Fibroblast of the conjunctiva (primary cell): ENCODE measurements around the gene BCL2.
"Not testable (repeated sequence)": the region's sequence is repeated elsewhere in the genome, so short reads cannot be mapped to it uniquely, and the experiment has no call there.

Source experiments
- DNase-seq: peaks from one replicate; pipeline ENCODE4 v3.0.0-alpha.2; 2010; ENCODE audit warnings: low read depth

BCL2 gene

DNA sequence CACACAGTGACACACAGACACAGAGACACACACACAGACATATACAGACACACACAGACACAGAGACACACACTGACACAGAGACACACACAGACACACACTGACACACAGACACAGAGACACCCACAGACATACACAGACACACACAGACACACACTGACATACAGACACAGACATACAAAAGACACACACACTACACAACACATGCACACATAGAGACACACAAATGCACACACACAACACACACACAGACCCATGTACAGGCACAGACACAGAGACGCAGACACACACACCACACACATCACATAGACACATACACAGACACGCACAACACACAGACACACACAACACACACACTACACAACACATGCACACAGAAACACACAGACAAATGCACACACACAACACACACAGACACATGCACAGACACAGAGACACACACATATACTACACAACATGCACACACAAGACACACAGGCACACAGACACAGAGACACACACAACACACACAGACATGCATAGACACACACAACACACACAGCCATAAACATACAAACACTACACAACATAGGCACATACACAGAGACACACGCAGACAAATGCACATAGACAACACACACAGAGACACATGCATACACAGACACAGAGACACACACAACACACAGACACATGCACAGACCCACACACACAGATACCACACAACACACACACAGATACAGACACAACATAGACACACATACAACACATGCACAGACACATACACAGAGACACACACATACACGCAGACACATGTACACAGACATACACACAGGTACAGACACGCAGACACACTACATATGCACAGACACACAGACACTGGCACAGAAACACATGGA, 120.5 kb downstream of the BCL2 start:
- DNase-seq, result no peak

DNA sequence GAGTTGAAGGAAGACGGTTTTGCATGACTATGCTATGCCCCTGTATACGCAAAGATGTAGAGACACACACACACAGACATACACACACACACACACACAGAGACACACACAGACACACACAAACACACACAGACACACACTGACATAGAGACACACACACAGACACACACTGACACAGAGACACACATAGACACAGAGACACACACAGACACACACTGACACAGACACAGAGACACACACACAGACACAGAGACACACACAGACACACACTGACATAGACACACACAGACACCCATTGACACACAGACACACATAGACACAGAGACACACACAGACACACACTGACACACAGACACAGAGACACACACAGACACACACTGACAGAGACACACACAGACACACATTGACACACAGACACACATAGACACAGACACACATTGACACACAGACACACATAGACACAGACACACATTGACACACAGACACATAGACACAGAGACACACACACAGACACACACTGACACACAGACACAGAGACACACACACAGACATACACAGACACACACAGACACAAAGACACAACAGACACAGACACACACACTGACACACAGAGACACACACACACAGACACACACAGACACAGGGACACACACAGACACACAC, 121.3 kb downstream of the BCL2 start:
- DNase-seq, result no peak

DNA sequence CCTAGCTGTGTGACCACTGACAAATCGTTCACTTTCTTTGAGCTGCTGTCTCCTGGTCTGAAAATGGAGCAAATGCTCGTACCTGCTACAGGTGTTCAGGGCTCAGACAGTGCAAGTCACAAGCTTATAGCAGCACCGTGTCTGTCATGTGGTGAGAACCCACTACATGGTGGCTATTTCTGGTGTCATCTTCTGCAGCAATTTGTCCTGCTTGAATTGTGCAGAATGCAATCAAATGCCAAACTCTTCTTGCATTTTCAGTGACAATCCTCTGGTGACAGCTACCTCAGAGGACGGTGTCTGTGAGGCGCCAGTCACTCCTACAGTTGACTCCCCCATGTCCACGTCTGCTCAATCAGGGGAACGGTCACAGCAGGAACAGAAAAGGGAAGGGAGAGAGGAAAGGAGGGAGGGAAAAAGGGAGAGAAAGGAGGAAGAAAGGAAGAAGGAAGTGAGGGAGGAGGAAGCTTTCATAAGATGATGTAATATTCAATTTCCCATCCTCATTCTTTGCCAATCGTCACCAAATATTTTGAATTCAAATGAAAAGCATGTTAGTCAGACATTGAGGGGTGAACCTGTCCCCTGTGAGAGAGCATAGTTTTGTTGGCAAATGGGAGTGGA, 122.2 kb downstream of the BCL2 start:
- no peak for DNase-seq

DNA sequence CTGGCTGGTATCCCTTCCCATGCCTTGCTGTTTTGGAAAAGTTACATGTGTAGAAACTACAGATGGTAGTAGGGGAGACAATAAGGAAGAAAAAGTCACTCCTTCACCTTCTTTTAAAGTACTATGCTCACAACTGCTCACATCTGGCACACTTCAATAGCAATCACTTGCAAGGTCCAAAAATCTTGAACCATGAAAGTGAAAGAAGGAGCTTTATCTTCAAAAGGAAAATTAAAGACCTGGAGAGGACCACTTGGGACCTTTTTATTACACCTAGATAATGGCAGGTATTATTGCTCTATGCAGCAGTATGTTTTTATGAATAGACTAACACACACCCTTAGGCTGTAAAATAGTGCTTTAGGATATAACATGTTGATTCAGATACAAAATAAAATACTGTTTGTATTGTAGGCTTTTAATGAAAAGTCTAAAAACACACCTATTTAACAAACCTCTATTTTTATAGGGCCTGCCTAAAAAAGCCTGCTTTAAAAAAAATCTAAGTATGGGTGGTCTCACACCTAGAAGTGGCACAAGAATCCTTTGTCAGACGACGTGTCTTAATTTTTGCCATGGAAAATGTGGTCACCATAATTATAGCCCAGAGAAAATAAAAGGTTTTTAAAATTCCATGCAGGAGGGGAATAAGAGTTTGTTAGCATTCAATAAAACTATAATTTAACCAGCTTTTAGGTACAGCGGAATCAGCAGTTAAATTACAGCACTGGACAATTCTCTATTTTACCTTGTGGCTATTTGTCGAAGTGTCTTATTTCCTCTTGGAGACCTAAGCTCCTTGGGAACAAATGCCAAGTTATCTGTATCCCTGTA, 124.0 kb downstream of the BCL2 start:
- DNase-seq, result no peak

DNA sequence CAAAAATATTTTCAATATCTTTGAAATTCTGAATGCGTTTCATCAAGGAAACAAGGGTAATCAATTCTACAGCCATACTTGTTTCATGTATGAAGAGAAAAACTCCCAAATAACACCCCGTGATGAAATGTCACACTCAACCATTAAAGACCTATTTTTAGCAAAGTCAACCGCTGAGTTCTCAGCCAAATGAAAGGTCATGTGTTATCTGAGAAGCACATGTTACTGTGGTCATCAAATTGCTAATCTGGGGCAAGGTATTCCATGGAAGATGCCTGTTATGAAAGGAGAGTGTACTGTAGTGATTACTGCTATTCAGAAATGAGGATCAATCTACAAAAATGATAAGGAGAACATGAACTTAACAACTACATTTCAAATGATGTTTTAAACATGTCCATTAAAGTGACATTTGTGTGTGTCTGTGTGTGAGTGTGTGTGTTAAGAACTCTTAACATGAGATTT, 126.7 kb downstream of the BCL2 start:
- no peak for DNase-seq

DNA sequence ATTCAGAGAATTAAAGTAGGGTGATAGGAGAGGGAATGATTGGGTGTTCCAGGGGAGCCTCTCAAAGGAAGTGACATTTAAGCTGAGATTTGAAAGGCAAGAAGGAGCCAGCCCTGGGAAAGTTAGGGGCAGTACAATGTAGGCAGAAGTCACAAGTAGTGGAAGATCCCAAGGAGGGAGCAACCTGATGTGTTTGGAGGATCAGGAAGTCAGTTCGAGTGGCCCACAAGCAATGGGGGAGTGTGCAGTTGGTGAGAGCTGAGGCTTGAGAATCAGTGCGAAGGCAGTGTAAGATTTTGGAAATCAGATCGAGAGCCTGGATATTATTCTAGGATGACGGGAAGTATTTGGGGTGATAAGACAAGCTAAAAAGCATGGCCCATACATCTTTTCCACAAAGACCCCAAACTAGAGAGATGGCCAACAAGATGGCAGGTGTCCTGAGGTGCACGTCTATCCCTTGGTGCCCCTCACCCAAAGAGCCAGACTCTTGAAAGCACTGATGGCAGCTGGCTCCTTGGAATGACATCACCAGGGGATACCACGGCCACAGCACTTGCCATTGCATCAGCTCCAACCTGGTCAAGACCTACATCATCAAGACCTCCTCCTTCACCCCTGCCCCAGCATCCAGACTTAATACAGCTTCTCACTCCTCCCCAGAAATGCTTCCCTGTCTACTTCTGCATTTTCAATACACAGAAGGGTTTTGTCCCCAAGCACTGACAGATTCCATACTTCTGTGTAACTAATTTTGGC, 127.3 kb downstream of the BCL2 start:
- DNase-seq, result no peak

DNA sequence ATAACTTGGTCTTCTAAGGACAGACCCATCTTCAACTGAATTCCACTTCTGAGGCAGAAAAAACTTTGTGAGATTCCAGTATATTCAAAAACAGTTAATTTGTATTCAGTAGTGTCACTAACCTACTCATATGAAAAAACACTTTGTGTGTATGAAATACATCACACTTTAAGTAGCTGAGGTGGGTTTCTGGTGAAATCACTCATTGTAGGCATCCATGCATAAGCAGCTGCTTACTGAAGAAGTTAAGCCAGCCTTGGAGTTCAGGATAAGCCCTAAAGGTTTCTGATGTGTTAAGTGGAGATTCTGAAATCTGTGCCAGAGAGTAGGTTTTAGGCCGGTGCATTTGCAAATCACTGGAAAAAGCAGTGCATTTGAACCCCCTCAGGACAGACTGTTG, 128.2 kb downstream of the BCL2 start:
- no peak for DNase-seq

DNA sequence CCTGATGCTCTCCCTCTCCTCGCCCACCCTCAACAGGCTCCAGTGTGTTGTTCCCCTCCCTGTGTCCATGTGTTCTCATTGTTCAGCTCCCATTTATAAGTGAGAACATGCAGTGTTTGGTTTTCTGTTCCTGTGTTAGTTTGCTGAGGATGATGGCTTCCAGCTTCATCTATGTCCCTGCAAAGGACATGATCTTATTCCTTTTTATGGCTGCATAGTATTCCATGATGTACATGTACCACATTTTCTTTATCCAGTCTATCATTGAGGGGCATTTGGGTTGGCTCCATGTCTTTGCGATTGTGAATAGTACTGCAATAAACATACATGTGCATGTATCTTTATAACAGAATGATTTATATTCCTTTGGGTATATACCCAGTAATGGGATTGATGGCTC, 128.7 kb downstream of the BCL2 start:
- DNase-seq, result not testable (repeated sequence)

DNA sequence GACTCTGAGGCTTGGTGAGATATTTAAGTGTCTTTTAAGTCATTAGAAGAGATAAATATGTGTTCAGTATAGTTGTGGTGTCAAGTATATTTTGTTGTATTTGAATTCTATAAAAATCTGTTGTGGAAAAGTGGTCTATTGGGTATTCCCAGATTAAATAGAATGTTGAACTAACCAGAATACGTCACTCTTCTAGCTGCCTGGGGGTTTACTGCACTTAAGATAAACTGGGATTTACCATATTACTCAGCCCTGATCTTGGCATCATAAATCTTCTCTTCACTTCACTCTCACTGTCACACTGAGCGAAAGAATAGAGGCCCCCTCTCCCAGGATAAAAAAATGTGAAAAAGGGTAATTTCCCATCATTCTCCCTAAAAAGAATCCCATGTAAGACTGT, 129.8 kb downstream of the BCL2 start:
- DNase-seq, result no peak

DNA sequence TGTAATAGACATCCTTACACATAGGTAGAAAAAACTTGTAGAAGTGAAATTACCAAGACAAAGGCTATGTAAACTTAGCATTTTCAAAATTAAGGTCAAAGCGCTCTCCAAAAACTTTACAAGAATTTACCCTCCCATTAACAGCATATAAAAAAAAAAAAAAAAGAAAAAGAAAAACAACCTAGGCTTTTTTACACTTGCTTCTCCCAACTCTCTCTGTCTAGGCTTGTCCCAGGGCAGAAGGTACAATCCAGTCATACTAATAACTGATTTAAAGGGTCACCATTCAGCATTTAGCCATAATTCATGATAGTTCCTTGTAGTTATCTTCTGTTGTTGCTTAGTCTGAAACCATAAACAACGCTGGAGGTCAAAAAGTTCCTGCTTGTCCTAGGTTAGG, 130.5 kb downstream of the BCL2 start:
- no peak for DNase-seq

DNA sequence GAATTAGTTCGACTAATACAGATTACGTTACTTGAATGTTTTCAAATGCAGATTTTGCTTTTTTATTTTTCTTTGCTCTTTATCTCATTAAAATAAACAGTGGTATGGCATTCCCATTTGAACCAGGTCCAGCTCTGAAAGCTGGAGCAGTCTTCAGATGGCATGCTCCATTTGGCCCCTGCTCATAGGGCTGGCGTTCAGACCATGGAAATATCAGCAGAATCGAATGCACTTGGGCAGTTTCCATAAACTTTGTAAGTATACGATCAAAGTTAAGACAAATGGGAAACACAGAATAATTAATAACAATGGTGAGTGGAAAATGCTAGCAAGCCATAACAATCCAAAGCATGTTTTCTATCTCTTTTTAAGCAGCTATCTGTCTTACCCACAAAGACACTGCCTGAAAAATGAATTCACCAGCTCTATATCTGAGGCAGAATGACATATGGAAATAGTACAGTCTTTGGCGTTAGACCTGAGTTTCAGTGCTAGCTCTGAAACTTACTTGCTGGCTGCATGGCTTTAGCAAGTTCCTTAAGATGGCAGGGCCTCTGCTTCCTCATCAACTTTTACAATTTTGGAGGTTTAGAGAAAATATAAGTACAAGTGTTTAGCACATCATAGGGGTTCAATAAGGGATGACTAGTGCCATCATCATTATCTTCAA, 131.6 kb downstream of the BCL2 start:
- no peak for DNase-seq

DNA sequence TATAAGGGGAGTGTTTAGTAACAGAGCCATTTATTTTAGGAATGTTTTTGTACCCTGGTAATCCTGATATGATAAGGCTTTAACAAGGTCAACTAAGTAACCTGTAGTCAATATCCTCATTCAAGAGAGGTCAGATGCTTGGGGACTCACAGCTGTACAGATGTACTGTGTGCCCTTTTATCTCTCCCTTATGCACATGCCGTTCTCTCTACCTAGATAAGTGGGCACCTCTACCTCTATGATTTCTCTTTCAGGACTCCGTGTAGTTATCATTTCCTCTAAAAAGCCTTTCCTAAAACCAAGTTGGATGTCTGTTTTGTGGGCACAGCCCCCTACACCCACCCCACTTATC, 132.4 kb downstream of the BCL2 start:
- no peak for DNase-seq

DNA sequence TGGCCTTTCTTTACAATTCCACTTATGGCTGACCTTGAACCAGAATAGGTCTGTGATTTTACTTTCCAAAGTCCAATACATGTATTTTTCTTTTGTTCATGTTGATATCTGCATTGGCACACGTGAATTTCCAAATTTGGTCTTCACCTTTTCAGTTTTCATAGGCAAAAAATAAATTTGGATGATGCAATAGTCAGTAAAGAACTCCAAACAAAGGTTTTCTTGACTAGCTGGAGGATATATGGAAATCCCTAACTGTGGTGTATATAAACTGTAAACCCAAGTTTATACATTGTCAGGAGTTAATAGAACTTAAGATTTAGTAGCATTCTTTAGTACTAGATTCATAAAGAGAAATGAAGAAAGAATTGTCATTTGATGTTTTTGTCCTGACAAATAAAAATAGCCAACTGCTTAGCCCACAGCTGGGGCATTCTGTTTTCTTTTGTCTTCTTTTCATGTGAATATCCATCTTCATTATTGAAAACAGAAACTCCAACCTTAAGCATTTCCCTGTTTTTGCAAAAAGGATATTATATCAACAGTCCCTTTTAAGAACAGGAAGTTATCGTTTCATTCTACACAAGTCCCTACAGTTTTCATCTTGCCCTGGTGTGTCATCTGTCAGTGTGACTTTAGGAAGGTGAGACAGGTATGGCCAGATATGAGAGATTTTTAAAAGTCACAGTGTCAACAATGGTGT, 132.9 kb downstream of the BCL2 start:
- DNase-seq, result no peak

DNA sequence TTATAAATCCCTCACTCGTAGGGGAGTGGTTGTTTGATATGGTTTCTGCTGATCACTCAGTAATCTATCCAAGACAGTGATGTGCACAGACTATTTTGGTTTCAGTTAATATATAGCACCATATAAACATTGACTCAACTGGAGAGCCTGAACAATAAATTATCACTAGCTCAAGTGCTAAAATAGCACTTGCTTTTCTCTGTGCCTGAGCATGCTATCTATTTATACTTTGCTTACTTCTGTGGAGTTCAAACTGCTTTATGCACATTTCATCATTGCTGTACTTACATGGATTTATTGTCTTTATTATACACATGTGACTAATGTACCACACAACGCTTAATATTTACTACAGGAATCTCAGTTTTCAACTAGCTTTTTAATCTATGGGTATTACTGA, 133.6 kb downstream of the BCL2 start:
- no peak for DNase-seq

DNA sequence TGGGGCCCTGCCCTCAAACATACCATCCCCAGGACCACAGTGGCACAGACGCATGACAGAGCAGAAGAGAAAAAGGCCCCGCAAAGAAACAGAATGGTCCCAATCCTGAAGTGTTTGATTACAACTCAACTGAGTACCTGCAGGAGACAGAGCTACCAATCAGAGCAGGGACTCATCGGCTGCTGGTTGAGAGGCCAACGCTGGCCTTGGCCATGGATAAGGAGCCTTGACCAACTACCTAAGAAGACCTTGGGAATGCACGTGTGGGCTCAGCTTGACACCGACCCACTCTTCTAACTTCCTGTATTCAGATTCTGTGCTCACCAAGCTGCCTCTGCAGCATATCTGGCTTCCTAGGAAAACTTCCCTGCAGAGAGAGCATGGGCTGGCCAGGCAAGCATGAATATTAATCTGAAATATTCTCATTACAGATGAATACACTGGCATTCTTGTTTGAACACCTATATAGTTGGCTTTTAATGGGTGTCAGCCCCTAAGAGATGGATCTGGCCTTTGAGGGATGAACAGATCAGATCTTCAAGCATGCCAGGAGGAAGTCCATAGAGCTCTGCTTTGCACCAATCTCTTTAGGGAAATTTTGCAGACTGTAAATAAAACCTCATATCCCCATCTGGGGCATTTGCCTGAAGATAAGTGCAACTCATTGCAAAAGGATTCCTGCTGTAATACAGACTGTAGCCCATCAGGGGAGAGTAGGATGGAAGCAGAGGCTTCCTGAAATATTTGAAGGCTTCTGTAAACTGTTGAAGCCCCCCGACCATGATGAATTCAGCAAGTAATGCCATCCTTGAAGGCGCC, 135.4 kb downstream of the BCL2 start:
- no peak for DNase-seq

DNA sequence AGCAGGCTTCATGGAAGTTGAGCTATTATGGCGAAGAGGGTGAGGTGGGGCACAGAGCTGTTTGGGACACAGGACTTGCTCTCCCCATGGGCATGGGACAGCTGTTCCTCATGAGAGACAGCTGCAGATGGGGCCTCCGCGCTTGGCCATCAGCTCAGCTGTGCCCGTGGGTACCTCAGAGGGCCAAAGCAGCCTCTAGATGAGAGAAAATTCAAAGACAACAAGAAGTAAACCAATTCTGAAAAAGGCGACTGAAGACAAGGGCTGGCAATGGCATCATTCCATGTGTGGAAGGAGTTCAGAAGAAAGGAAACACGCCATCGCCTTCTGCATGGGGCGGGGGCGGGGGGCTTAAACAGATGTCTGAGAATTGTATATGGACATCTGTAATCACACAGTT, 136.2 kb downstream of the BCL2 start:
- no peak for DNase-seq

DNA sequence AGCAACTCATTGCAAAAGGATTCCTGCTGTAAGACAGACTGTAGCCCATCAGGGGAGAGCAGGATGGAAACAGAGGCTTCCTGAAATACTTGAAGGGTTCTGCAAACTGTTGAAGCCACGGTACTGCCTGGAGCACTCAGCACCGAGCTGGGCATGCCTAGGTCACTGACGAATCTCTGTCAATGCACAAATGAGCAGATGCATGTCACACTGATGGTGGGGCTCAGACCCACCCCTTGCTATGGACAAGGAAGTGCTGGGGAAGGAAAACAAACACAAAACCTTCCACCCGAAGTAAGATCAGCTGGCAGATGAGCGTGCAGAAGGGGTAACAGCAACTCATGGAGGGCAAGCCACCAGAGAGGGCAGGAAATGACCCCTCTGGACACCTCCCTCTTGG, 136.7 kb downstream of the BCL2 start:
- DNase-seq, result no peak

DNA sequence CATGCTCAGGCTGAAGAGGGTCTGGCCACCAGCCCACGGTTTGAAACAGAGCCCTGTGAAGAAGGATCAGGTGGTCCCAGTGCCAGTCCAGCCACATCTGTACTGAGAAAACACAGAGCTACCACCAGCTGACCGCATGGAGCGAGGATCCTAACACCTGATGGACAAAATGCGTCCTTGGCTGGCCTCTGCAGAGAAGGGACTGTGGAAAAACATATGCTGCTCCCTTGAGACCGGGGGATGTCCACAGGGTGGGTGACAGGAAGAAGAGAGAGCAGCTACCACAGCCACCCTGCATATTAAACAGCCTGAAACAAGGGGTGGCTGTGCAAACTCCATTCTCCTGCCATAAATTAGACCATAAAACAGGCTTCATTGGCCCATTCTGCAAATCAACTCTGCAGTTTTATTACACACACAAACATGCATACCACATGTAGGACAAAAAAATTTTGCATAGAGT, 137.2 kb downstream of the BCL2 start:
- no peak for DNase-seq

DNA sequence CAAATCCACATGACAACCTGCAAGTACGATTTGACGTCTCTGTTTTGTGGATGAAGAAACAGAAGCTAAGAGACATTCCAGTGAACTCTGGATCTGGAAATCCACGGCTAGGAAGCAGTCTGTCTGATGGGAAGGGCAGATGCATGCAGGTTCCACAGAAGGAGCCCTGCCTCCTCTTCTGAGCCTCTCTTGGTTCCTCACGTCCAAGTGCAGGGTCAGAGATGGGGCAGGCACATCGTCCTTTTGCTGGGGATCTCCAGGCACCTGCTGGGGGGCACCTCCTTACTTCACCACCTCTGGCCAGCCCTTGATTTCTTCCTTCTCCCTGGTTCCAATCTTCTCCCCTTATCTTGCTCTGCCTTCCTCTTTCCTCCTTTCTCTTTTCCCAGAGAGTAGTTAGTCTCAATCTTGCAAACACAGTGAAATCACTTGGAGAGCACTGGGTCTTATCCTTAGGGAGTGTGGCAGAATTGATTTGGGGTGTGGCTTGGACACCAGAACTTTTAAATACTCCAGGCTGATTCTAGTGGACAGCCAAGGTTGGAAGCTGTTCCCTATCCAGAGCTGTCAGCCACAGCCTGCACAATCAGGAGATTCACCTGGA, 137.8 kb downstream of the BCL2 start:
- DNase-seq, result no peak
